HepG2 (cell line): ENCODE results near the gene LSS. TPM values are rescaled to one million over a fixed set of nuclear protein-coding genes. Genes with fewer than 3 reads are reported as not detected.

ENCODE experiments used
- ATAC-seq: fragments of 200-7000 bp; cut with Tn5 transposase; 3 replicates; pipeline ENCODE4 v1.9.1; 2020; ENCODE audit warnings: mild to moderate bottlenecking, moderate library complexity
- BruUV-seq: library from RNA; stranded (reverse); fragments of 400-500 nt; replicated peaks from 2 replicates; lab custom pipeline; 2021; lab: Mats Ljungman, UMichigan
- CTCF ChIA-PET: fragments of 300-600 bp; formaldehyde crosslinking; extraction: SDS; loops from one replicate; lab custom pipeline; 2021; ENCODE audit warnings: low total read pairs, inconsistent platforms, low intra/inter-chr PET ratio; lab: Yijun Ruan, JAX
- POLR2A ChIA-PET: fragments of 350-600 bp; sonication (Branson Sonifier 250); formaldehyde crosslinking; loops from one replicate; lab custom pipeline; 2020; ENCODE audit warnings: antibody characterized with exemption, inconsistent platforms; lab: Yijun Ruan, JAX
- DNase-seq: peaks from one replicate; pipeline ENCODE4 v3.0.0-alpha.2; 2015; ENCODE audit warnings: low spot score
- FAIRE-seq: peaks from 3 replicates; lab custom pipeline; 2011; peaks lifted over from hg19 to GRCh38; lab: Jason Lieb, UNC
- H2AFZ ChIP-seq: one replicate; pipeline ENCODE4 v1.6.1; 2011; ENCODE audit warnings: low read length, inconsistent platforms
- H3K27ac ChIP-seq: fragments of 300-600 bp; 3 replicates; pipeline ENCODE4 v1.8.0; 2011; ENCODE audit warnings: mixed run types, mild to moderate bottlenecking, mixed read lengths, low read length, inconsistent platforms; ENCODE audit not compliant: insufficient read depth; ENCODE audit errors: extremely low read length
- H3K27me3 ChIP-seq, 2 experiments: fragments of 200-600 bp in 1 of 2; 2 replicates in 1 of 2; 3 replicates in 1 of 2; pipeline versions ENCODE4 v1.6.0 to v1.8.0; 2011; ENCODE audit warnings: low read length in 2 of 2, mild to moderate bottlenecking in 2 of 2, moderate library complexity in 2 of 2, inconsistent platforms in 1 of 2; ENCODE audit not compliant: insufficient read depth in 2 of 2, control insufficient read depth in 1 of 2
- H3K36me3 ChIP-seq, 2 experiments: fragments of 200-600 bp in 1 of 2; replicated peaks in 1 of 2; 2 replicates in 1 of 2; 3 replicates in 1 of 2; pipeline versions ENCODE4 v1.5.1 to v1.8.0; 2011; ENCODE audit warnings: low read length in 2 of 2, inconsistent platforms in 1 of 2; ENCODE audit not compliant: insufficient read depth in 2 of 2, control insufficient read depth in 1 of 2
- H3K4me1 ChIP-seq: 2 replicates; pipeline ENCODE4 v1.5.1; 2012; ENCODE audit warnings: low read length, inconsistent platforms; ENCODE audit not compliant: insufficient read depth
- H3K4me2 ChIP-seq: 2 replicates; pipeline ENCODE4 v1.6.0; 2011; ENCODE audit warnings: low read depth, low read length, inconsistent platforms
- H3K4me3 ChIP-seq, 3 experiments: fragments of 200-600 bp in 1 of 3; sonication (generic), shearing (Covaris generic) in 1 of 3; replicated peaks in 1 of 3; 2 replicates each; pipeline ENCODE4 v1.5.1; 2011 to 2016; ENCODE audit warnings: low read length in 3 of 3, inconsistent platforms in 2 of 3, low read depth in 2 of 3, mild to moderate bottlenecking in 2 of 3, control low read depth in 1 of 3, mixed read lengths in 1 of 3; ENCODE audit not compliant: insufficient read depth in 1 of 3
- H3K79me2 ChIP-seq: one replicate; pipeline ENCODE4 v1.6.1; 2011; ENCODE audit warnings: low read length, inconsistent platforms; ENCODE audit not compliant: insufficient read depth
- H3K9ac ChIP-seq: 2 replicates; pipeline ENCODE4 v1.6.0; 2011; ENCODE audit warnings: mild to moderate bottlenecking, low read depth, low read length, inconsistent platforms; ENCODE audit not compliant: insufficient read depth
- H3K9me3 ChIP-seq: 2 replicates; pipeline ENCODE4 v1.5.1; 2012; ENCODE audit warnings: mild to moderate bottlenecking, low read length
- H4K20me1 ChIP-seq: 2 replicates; pipeline ENCODE4 v1.6.0; 2011; ENCODE audit warnings: inconsistent platforms, mild to moderate bottlenecking, low read length, moderate library complexity; ENCODE audit not compliant: insufficient read depth
- AGO2 ChIP-seq: fragments of 200-400 bp; formaldehyde crosslinking; optimal IDR thresholded peaks from 2 replicates; pipeline ENCODE3; 2017; ENCODE audit warnings: mild to moderate bottlenecking, low read depth, low read length, moderate library complexity
- ATRX ChIP-seq: sonication (generic); formaldehyde crosslinking; IDR thresholded peaks from 2 replicates; pipeline ENCODE4 v1.4.0; 2020; ENCODE audit warnings: missing genetic modification reagents, borderline replicate concordance
- IKZF1 ChIP-seq: fragments of 450-650 bp; IDR thresholded peaks from 2 replicates; pipeline ENCODE4 v1.7.1; 2016
- ISL2 ChIP-seq: sonication (generic); formaldehyde crosslinking; IDR thresholded peaks from 2 replicates; pipeline ENCODE4 v1.5.0; 2020; ENCODE audit warnings: missing genetic modification reagents
- JDP2 ChIP-seq: sonication (generic); formaldehyde crosslinking; IDR thresholded peaks from 2 replicates; pipeline ENCODE4 v1.8.1; 2022; ENCODE audit warnings: missing genetic modification reagents, borderline replicate concordance
- MAF1 ChIP-seq: sonication (generic); formaldehyde crosslinking; IDR thresholded peaks from 2 replicates; pipeline ENCODE4 v1.5.0; 2020; ENCODE audit warnings: missing genetic modification reagents, borderline replicate concordance
- POLR2AphosphoS5 ChIP-seq: IDR thresholded peaks from 2 replicates; pipeline ENCODE4 v1.6.1; 2012; ENCODE audit warnings: low read depth, low read length
- RBM22 ChIP-seq: fragments of 200-400 bp; formaldehyde crosslinking; optimal IDR thresholded peaks from 2 replicates; pipeline ENCODE3; 2017; ENCODE audit warnings: mild to moderate bottlenecking, low read length, moderate library complexity
- TBX2 ChIP-seq: sonication (generic); formaldehyde crosslinking; IDR thresholded peaks from 2 replicates; pipeline ENCODE4 v1.5.0; 2020; ENCODE audit warnings: missing genetic modification reagents, mild to moderate bottlenecking, borderline replicate concordance
- ZBTB38 ChIP-seq: sonication (generic); formaldehyde crosslinking; IDR thresholded peaks from 2 replicates; pipeline ENCODE4 v1.5.1; 2020; ENCODE audit warnings: mild to moderate bottlenecking, missing genetic modification reagents
- WGBS: methylation state at CpG from one replicate; pipeline ENCODE4 v1.1.6; 2017; ENCODE audit warnings: low lambda C conversion rate; 5-methylcytosine and 5-hydroxymethylcytosine counted together
- in situ Hi-C: cut with HindIII; loops from 2 replicates; pipeline ENCODE4 v1.10.0; 2017; ENCODE audit warnings: low pct_unique_long_range_greater_than_20kb; ENCODE audit not compliant: extremely low pct_ligation_motif_present
- intact Hi-C: fragments of 100-400 bp; cut with micrococcal nuclease; formaldehyde crosslinking; loops from one replicate; pipeline ENCODE4 v1.10.0; 2022; ENCODE audit not compliant: unreplicated experiment
- polyA plus RNA-seq, 8 experiments: library from polyadenylated mRNA; depleted of rRNA in 3 of 8; stranded (reverse) in 7 of 8; unstranded in 1 of 8; fragments of >200 nt; fragmentation: Illumina TruSeq in 4 of 8; extraction: Trizol in 4 of 8; gene quantifications; 2 replicates each; pipeline versions ENCODE4 v1.2.1 to v1.2.3, GENCODE V29; 2011 to 2016; ENCODE audit warnings: low read depth in 4 of 8, missing spikeins in 1 of 8, mixed read lengths in 1 of 8; ENCODE audit not compliant: insufficient read depth in 1 of 8
- total RNA-seq, 5 experiments: library from RNA; depleted of rRNA; stranded (reverse); fragments of >200 nt; fragmentation: Illumina TruSeq; extraction: Trizol; gene quantifications; 2 replicates each; pipeline ENCODE4 v1.2.3, GENCODE V29; 2016; ENCODE audit warnings: low read depth in 1 of 5
- TF ChIP-seq, protein P1 (sequence below): IDR thresholded peaks from 2 replicates; pipeline ENCODE4 v1.6.1; 2016; ENCODE audit warnings: missing compliant biosample characterization, missing genetic modification reagents, borderline replicate concordance
- TF ChIP-seq, protein P2 (sequence below): sonication (generic); formaldehyde crosslinking; IDR thresholded peaks from 2 replicates; pipeline ENCODE4 v1.5.1; 2020; ENCODE audit warnings: mild to moderate bottlenecking, missing genetic modification reagents, moderate library complexity
- TF ChIP-seq, protein P3 (sequence below): IDR thresholded peaks from 2 replicates; pipeline ENCODE4 v1.6.1; 2016; ENCODE audit warnings: missing compliant biosample characterization, missing genetic modification reagents, borderline replicate concordance

Gene LSS
- total and polyA plus RNA-seq, 2 of the 13 experiments (the other 11 are each of a cell fraction or from before 2014, with no cell fraction given) = 72.6 to 113 TPM

DNA sequence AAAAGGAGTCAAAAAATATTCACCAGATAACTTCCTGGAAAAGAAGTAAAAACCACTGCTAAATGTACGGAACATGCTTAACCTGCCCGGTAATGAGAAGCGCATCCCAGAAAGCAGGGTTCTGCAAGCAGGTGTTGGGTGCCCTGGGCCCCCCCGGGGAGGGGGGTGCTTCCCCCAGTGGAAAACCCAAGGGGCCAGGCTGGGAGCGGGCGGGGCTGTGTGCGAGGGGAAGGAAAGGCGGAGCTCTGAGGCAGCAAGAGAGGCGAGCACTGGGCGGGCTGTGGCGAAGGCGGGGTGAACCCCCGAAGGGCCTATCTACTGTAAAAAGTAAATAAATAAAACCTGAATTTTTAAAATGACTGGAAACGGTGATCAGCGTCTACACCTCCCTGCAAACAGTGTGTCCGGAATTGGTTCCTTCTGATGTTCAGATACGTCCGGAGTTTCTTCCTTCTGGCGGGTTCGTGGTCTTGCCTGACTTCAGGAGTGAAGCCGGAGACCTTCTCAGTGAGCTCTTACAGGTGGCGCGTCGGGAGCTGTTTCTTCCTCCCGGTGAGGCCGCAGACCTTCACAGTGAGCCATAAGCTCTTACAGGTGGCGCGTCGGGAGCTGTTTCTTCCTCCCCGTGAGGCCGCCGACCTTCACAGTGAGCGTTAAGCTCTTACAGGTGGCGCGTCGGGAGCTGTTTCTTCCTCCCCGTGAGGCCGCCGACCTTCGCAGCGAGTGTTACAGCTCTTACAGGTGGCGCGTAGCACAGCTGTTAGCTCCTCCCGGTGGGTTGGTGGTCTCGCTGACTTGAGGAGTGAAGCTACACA, 86.6 kb downstream of the LSS start:
- ChIA-PET CTCF (no interaction called here), POLR2A (interaction anchor here (2.2 to 2.7 kb wide), 2 partner anchors 11 to 14 kb away, joined by 10 to 13 read pairs; partner anchors contain the start of gene FTCD)
- WGBS = 98% methylated on average over 45 of the region's 45 CpGs
- intact Hi-C loops = no loop called here
- BruUV-seq = no TSS peak
- peaks cover 13% of the 10 kb centered on the region; the same call in 1 of the 2 replicates for H4K20me1 ChIP-seq
- in situ Hi-C loops = no loop called here
- H3K4me2 ChIP-seq = no peak overlapping the region
- peaks cover 14 to 29% of the 10 kb centered on the region in 2 experiments; a peak in 4 of 5 replicates for H3K36me3 ChIP-seq
- no peaks in the 10 kb centered on the region for H3K9me3 ChIP-seq
- TF ChIP-seq, protein P1, sequence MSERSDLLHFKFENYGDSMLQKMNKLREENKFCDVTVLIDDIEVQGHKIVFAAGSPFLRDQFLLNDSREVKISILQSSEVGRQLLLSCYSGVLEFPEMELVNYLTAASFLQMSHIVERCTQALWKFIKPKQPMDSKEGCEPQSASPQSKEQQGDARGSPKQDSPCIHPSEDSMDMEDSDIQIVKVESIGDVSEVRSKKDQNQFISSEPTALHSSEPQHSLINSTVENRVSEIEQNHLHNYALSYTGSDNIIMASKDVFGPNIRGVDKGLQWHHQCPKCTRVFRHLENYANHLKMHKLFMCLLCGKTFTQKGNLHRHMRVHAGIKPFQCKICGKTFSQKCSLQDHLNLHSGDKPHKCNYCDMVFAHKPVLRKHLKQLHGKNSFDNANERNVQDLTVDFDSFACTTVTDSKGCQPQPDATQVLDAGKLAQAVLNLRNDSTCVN (CRISPR knock-in tag) = no peak
- TF ChIP-seq TBX2 (CRISPR knock-in tag) = no peak
- peak; percentile 70 for TF ChIP-seq RBM22
- TF ChIP-seq, protein P2, sequence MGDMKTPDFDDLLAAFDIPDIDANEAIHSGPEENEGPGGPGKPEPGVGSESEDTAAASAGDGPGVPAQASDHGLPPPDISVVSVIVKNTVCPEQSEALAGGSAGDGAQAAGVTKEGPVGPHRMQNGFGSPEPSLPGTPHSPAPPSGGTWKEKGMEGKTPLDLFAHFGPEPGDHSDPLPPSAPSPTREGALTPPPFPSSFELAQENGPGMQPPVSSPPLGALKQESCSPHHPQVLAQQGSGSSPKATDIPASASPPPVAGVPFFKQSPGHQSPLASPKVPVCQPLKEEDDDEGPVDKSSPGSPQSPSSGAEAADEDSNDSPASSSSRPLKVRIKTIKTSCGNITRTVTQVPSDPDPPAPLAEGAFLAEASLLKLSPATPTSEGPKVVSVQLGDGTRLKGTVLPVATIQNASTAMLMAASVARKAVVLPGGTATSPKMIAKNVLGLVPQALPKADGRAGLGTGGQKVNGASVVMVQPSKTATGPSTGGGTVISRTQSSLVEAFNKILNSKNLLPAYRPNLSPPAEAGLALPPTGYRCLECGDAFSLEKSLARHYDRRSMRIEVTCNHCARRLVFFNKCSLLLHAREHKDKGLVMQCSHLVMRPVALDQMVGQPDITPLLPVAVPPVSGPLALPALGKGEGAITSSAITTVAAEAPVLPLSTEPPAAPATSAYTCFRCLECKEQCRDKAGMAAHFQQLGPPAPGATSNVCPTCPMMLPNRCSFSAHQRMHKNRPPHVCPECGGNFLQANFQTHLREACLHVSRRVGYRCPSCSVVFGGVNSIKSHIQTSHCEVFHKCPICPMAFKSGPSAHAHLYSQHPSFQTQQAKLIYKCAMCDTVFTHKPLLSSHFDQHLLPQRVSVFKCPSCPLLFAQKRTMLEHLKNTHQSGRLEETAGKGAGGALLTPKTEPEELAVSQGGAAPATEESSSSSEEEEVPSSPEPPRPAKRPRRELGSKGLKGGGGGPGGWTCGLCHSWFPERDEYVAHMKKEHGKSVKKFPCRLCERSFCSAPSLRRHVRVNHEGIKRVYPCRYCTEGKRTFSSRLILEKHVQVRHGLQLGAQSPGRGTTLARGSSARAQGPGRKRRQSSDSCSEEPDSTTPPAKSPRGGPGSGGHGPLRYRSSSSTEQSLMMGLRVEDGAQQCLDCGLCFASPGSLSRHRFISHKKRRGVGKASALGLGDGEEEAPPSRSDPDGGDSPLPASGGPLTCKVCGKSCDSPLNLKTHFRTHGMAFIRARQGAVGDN = peak; percentile 19; the same call in 1 of the 2 replicates
- TF ChIP-seq MAF1 = no peak
- no peak for TF ChIP-seq JDP2
- TF ChIP-seq ZBTB38 = 0 out of 2 replicates have a peak, but pooled peaks have one; percentile 38
- no peak for TF ChIP-seq ISL2 (CRISPR knock-in tag)
- peak; percentile 49 for TF ChIP-seq AGO2
- TF ChIP-seq POLR2AphosphoS5 = peak; percentile 23; the same call in 1 of the 2 replicates
- no peak for TF ChIP-seq IKZF1
- no peak for TF ChIP-seq ATRX (CRISPR knock-in tag)
- TF ChIP-seq, protein P3, sequence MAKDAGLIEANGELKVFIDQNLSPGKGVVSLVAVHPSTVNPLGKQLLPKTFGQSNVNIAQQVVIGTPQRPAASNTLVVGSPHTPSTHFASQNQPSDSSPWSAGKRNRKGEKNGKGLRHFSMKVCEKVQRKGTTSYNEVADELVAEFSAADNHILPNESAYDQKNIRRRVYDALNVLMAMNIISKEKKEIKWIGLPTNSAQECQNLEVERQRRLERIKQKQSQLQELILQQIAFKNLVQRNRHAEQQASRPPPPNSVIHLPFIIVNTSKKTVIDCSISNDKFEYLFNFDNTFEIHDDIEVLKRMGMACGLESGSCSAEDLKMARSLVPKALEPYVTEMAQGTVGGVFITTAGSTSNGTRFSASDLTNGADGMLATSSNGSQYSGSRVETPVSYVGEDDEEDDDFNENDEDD (CRISPR knock-in tag) = no peak
- FAIRE-seq (no peak), ATAC-seq (no peak), DNase-seq (no peak)
- H3K79me2 ChIP-seq = no peaks in the 10 kb centered on the region
- no peak overlapping the region for H2AFZ ChIP-seq
- peaks cover 7% of the 10 kb centered on the region; the same call in 1 of the 2 replicates for H3K4me1 ChIP-seq
- no peaks in the 10 kb centered on the region for H3K27me3 ChIP-seq
- H3K9ac ChIP-seq = no peak overlapping the region
- H3K4me3 ChIP-seq = no peak overlapping the region
- H3K27ac ChIP-seq = no peak overlapping the region
